ENCODE results near the gene POLR2M.

- TF ChIP-seq CTCF (IDR thresholded peaks at IDR 0.05) (no peak), POLR2A (IDR thresholded peaks at IDR 0.05) (no peak)
Measured at GRCh38 chr15:57735891-57736290, 29.4 kb downstream of the POLR2M start.
